Measurements from ENCODE around the gene TEX22.

- peak; percentile 24 to 48 for TF ChIP-seq CTCF (conservative IDR thresholded peaks at IDR 0.05 in 1 of 2, IDR thresholded peaks at IDR 0.05 in 1 of 2; ENCODE audit: extremely low read depth in 1 of 2, insufficient read depth in 1 of 2, low read depth in 1 of 2, low read length in 2 of 2)
- no peak for TF ChIP-seq EZH2 (IDR thresholded peaks at IDR 0.05; ENCODE audit: borderline replicate concordance, low read length)
Measured at GRCh38 chr14:105439710-105440553, 41.6 kb downstream of the TEX22 start.

Measured in mammary epithelial cell (primary cell).